GM10248 (cell line): Measurements from ENCODE around the gene CELF5.
A peak's percentile ranks its signal among the peaks of the same experiment; 100 is the strongest.

Experiments
- CTCF ChIA-PET: fragments of 300-600 bp; sonication (Branson Sonifier 250); formaldehyde crosslinking; extraction: SDS; loops from one replicate; lab custom pipeline; 2021; ENCODE audit warnings: antibody characterized with exemption; lab: Yijun Ruan, JAX
- POLR2A ChIA-PET: fragments of 350-650 bp; sonication (Branson Sonifier 250); formaldehyde crosslinking; extraction: SDS; loops from one replicate; lab custom pipeline; 2020; ENCODE audit warnings: antibody characterized with exemption; lab: Yijun Ruan, JAX
- DNase-seq: peaks from one replicate; pipeline ENCODE4 v3.0.0; 2012; ENCODE audit errors: extremely low spot score
- CTCF ChIP-seq: IDR thresholded peaks from 2 replicates; pipeline ENCODE4 v1.5.1; 2012; ENCODE audit warnings: mild to moderate bottlenecking, low read depth; ENCODE audit errors: extremely low read depth, missing control alignments, control extremely low read depth

The CELF5 gene

DNA sequence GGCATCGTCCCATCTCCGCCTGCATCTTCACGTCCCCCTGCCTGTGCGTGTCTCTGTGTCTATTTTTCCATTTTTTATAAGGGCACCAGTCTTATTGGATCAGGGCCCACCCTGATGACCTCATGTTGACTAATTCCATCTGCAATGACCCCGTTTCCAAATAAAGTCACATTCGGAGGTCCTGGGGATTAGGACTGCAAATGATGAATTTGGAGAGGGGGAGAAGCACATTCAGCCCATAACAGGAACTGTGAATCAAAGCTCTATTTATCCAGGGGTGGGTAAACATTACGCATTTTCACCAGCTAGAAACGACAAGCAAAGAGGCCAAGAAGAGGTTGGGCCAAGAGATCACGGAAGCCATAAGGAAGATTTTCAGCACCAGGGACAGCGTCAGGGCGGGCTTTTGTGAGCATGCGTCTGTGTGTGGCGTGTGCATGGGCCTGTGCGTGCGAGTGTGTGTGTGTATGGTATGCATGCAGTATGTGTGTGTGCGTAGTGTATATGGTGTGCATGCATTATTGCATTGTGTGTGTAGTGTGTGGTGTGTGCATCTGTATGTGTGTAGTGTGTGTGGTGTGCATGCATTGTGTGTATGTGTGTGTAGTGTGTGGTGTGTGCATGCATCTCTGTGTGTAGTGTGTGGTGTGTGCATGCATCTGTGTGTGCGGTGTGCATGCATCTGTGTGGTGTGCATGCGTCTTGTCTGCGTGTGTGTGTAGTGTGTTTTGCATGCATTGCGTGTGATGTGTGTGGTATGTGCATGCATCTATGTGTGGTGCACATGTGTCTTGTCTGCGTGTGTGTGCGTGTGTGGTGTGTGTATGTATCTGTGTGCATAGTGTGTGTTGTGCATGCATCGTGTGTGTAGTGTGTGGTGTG, 19.6 kb downstream of the CELF5 start:
- TF ChIP-seq CTCF, result no peak
- no peak for DNase-seq
- CTCF ChIA-PET, result no interaction called here
- POLR2A ChIA-PET, result no interaction called here

DNA sequence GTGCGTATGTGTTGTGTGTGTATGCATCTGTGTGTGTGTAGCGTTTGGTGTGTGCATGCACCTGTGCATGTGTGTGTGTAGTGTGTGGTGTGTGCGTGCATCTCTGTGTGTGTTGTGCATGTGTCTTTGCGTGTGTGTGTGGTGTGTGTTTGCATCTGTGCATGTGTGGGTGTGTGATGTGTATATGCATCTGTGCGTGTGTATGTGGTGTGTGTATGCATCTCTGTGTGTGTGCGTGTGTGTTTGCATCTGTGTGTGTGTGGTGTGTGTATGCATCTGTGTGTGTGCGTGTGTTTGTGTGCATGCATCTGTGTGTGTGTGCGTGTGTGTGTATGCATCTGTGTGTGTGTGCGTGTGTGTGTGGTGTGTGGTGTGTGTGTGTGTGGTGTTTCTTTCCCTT, 20.6 kb downstream of the CELF5 start:
- CTCF ChIA-PET, result no interaction called here
- TF ChIP-seq CTCF, result no peak

GRCh38 chr19:3248728-3249326, 24.4 kb downstream of the CELF5 start:
- no peak for DNase-seq
- CTCF ChIA-PET, result interaction anchor here (0.9 kb wide), 1 partner anchor 11 kb away, joined by 3 read pairs; no protein-coding TSS in a partner anchor
- no peak for TF ChIP-seq CTCF
- POLR2A ChIA-PET, result no interaction called here

More for the DNA sequence above, 20.6 kb downstream of the CELF5 start:
- no peak for DNase-seq
- POLR2A ChIA-PET, result no interaction called here

- POLR2A ChIA-PET, result no interaction called here
- no peak for DNase-seq
- CTCF ChIA-PET, result interaction anchor here (0.9 kb wide), 1 partner anchor 11 kb away, joined by 3 read pairs; no protein-coding TSS in a partner anchor
- no peak for TF ChIP-seq CTCF
These were observed 24.9 kb downstream of the CELF5 start for GRCh38 chr19:3249408-3249807.

DNA sequence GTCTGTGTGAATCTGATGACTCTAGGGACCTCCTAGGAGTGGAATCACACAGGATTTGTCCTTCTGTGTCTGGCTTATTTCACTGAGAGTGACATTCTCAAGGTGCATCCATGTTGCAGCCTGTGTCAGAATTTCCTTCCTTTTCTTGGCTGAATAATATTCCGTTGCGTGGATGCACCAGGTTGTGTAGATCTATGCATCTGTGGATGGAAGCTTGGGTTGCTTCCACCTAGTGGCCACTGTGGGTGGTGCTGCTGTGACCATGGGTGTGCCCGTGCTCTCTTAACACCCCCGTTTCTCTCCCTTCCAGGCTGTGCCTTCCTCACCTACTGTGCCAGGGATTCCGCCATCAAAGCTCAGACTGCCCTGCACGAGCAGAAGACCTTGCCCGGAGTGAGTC, 26.2 kb downstream of the CELF5 start:
- peak; percentile 64 for TF ChIP-seq CTCF
- POLR2A ChIA-PET, result no interaction called here
- peak; percentile 59 for DNase-seq
- CTCF ChIA-PET, result interaction anchor here (0.6 to 1.5 kb wide), 3 partner anchors 12 to 140 kb away, joined by 3 to 6 read pairs (median 3); partner anchors contain the start of gene CELF5

DNA sequence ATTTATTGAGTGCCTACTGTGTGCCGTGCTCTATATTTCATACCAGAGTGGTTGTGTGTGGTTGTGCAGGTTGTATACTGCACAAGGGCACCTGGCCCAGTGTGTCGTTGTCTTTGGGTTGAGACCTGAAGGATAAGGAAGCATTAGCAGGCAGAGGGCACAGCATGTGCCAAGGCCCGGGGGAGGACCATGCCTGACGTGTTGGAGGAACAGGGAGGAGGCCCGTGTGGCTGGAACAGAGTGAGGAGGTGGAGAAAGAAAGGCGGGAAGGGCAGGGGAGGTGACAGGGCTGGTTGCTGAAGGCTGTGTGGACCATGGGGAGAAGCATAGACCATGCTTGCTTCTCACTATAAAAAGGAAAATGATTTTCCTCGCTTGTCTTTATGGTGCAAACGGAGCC, 26.8 kb downstream of the CELF5 start:
- CTCF ChIA-PET, result interaction anchor here (0.7 to 1.5 kb wide), 2 partner anchors 13 to 141 kb away, joined by 3 to 6 read pairs; no protein-coding TSS in a partner anchor
- POLR2A ChIA-PET, result no interaction called here
- DNase-seq, result no peak
- no peak for TF ChIP-seq CTCF
